NCI-H2029 (cell line): ENCODE results near the gene CCS.
"Not testable (repeated sequence)": the region's sequence is repeated elsewhere in the genome, so short reads cannot be mapped to it uniquely, and the experiment has no call there.

ENCODE experiments used
- DNase-seq: peaks from one replicate; lab custom pipeline; 2025; lab: John Stamatoyannopoulos, UW

Gene CCS

DNA sequence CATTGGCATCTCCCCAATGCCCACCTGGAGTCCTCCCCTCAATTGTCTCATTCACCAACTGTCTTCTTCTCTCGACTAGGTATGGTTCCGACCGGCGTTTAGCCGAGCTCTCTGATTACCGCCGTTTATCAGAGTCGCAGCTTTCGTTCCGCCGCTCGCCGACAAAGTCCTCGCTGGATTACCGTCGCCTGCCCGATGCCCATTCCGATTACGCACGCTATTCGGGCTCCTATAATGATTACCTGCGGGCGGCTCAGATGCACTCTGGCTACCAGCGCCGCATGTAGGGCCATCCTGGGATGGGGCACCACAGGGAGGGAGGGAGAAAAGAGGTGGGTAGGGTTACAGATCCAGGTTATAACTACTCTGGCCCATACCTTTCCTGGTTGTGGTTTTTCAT is 33.4 kb downstream of the CCS start:
- no peak for DNase-seq

DNA sequence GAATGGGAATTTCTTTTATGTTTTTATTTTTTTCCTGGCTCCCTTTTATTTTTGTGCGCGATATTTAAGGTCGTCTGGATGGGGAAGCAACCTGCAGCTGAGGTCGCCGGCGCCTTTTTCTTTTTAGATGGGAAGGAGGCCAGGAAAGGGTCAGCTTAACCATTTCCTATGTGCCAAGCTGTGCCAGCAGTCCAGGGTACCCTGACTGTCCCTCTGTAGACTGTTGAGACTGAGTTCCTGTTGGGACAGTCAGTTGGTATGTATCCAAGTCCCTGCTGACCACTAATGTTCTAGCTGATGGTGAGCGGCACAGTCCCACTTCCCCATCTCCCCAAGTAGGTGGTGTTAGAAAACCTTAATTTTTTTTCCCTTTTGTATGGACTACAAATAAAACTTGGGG is 33.9 kb downstream of the CCS start:
- no peak for DNase-seq

DNA sequence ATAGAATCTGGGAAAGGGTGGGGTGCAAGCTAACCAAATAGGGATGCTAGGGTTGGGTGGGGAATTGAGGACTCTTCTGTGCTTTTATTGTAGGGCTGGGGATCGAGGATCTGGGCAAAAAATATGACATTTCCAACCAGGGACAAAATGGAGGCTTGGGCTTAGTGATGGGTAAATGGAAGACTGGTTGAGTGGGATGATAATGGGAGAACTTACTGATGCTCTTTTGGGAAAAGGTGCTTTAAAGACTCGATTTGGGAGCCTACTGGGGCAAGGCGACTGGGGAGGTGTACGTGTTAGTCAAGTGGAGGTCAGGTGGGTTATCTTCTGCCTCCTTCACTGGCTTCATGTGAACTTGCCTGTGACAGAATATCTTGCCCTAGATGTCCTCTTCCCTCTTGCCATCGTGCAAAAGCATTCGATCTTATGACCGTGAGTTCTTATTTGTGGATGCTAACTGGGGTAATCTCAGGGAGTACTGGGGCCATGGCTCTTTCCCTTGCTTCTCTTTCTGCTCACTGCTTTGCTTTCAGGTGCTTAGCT is 35.1 kb downstream of the CCS start:
- no peak for DNase-seq

DNA sequence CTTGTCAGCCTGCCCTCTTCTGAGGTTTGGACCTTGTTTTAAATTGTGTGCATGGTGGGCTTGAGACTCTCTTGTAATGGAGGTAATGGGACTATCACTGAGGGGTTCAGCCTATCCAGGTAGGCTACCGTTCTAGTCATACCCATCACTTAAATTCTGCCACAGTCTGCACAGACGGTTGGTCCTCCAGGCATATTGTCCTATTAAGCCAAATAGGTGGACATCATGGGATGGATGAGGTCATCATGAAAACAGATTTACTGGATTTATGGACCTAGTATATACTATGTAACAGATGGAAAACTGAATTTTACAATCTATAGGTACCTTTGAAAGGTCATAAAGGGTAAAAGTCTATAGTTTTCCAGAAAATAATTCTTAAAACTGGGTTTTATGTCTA is 36.4 kb downstream of the CCS start:
- no peak for DNase-seq

DNA sequence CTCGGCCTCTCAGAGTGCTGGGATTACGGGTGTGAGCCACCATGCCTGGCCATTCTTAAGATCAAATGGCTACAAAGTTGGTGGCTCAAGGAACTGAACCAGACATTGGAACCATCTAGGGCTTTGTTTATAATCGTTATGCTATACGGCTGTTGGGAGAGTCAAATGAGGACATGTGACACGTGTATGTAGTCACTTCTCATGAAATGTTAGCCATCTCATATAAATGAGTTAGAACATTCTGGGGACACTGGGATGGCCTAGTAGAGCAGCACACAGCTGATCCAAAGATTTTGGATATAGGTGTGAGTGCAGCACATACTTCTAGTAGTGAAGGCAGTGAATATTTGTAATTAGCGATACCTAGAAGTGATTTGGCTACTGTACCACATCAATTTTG is 38.9 kb downstream of the CCS start:
- no peak for DNase-seq

DNA sequence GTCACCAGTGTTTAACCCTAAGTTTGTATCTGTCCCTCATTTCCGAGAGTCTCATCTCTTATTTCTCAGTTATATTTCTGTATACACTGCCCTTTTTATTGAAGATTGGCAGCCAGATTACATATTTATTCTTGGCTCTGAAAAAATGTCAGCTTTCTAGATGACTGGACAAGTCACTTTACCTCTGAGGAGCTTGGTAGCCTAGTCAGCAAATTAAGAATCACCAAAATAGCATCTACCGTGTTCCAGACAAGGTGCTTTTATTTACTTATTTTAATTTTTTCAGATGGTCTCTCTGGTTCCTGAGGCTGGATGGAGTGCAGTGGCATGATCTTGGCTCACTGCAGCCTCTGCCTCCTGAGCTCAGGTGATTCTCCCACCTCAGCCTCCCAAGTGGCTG is 40.0 kb downstream of the CCS start:
- no peak for DNase-seq

DNA sequence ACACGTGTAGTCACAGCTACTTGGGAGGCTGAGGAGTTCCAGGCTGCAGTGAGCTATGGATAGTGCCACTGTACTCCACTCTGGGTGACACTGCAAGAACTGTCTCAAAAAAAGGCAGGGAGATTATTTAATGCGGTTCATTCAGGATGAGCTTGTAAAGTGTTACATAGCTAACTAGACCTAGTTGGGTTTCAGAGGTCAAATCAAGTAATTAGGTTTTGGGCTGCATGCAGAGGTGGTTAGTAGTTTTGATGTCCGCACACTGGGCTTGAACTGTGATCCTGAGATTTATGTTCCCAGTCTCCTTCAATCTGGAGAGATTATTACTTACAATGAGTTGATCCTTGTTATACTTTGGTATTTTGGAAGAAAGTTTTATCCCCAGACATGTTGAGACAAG is 43.4 kb downstream of the CCS start:
- no peak for DNase-seq

DNA sequence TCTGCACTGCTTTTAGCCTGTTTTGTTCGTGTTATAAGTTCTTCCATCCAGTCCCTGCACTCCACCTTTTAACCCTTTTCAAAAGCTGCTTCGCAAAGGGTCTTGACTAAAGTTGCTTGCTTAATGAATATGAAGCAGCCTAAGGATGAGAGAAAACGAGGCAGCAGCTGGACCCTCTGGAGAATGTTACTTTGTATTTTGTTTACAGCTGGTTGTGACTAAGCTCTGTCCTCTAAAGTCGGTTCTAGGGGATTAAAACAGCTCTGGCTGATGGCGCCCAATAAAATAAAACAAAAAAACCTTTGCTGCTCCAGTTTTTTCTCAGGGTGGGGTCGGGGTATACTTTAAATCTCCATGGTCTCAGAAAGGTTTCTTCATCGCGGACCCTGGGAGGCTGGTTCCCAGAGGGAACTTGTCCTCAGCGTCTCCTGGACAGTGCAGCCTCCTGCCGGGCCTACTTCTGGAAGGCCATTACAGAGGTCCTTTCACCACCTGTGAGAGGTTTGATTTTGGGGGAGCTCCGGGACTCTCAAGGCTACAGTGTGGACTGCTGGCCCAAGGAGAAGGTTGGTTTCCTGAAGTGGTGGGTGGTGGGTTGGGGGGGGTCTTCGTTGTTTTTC is 44.7 kb downstream of the CCS start:
- no peak for DNase-seq

DNA sequence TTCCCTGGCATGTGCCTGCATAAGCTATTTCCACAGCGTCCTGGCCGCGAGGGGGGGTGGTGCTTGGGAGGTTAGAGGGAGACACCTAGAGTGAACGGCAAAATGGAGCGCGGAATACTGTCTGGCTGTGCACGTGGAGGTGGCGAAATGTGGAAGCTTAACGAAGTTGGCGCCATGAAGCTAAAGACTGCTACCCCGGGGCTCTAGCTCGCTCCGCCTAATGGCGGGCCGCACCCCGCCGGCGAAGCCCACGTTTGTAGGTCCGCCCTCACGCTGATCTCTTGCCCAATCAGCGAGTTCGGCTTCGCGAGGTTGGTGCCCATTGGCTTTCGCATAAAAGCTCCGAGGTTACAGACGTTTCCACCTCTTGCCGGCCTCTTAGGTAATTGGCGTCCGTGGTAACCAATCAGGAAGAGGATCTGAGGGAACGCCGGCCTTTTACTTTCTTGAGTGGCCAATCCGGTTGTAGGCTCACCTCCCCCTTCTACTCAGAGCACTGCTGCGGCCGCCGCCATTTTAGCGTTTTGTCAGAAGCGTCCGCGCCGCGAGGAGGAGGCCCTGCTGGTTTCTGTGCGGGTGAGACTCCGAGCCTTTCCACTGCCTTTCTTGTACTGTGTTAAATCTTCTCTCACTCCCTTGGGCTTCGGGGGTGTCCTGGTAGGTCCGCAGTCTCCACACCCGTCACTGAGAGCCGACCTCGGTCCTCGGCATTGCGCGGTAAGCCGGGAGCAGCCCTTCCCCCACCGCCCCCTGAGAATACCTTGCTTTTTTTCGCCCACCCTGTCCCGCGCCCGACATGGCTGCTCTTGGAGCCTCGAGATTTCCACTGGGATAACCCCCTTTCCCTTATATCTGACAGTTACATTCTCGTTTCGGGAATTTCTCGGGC is 45.4 kb downstream of the CCS start, which contains the start of gene RBM4:
RBM4 (plus strand) TSS at position 527 of the 889 bp plus-strand sequence. CDS start 1,009 bp downstream, outside the sequence.
- peak; percentile 99 for DNase-seq

DNA sequence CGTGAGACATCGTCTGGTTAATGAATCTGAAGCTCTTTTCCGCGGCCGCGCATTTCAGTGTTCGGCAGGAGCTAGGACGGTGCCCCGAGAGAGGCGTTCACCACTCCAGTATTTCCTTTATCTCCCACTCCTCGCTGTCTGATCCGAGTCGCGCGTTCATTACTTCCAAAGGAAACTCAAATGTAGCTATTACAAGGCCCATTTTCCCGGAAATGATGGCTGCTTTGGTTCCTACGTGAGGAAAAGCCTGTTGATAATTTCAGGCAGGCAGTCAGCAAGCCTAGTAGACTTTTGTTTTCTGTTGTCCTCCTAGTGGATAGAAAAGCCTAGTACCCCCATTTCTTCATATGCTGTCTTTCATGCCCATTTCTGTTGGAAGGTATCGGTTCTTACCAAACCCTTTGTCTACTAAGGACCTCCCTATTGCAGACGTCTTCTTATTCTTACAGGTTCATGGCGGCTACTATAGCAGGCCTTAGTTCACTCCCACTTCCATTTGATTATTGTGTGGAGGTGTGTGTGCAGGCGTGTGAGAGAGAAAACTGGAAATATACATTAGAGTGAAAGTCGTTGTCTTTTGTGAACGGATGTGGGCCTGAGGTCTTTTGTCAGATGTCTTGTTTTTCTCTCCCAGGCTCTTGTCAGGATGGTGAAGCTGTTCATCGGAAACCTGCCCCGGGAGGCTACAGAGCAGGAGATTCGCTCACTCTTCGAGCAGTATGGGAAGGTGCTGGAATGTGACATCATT is 46.3 kb downstream of the CCS start:
- peak; percentile 31 for DNase-seq

DNA sequence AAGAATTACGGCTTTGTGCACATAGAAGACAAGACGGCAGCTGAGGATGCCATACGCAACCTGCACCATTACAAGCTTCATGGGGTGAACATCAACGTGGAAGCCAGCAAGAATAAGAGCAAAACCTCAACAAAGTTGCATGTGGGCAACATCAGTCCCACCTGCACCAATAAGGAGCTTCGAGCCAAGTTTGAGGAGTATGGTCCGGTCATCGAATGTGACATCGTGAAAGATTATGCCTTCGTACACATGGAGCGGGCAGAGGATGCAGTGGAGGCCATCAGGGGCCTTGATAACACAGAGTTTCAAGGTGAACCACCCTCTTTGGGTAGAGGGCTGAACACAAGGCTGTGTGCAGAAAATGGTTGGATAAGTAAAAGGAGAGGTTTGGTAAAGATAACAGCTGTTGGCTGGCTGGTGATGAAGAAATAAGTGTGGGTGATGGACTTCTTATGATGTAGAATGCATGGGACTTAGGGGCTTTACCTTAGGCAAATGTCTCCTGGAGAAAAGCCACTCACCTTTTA is 46.9 kb downstream of the CCS start:
- DNase-seq, result not testable (repeated sequence)

DNA sequence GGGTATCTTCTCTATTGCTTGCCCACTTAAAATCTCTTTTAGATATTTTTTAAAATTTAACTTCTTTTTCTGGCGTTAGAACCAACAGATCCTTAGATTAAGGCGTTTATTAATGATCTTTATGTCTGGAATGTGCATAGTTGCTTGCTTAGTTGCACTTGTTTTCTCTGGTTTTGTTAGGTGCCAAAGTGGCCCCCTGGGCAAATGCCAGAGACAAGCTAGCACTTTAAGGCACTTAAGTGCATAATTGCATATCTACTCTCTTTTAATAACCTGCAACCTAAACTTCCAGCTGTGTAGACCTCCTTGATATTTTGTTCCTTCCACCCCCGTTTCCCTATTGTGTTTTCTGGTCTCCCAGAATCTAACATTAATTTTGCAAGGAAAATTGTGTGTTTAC is 48.8 kb downstream of the CCS start:
- no peak for DNase-seq

DNA sequence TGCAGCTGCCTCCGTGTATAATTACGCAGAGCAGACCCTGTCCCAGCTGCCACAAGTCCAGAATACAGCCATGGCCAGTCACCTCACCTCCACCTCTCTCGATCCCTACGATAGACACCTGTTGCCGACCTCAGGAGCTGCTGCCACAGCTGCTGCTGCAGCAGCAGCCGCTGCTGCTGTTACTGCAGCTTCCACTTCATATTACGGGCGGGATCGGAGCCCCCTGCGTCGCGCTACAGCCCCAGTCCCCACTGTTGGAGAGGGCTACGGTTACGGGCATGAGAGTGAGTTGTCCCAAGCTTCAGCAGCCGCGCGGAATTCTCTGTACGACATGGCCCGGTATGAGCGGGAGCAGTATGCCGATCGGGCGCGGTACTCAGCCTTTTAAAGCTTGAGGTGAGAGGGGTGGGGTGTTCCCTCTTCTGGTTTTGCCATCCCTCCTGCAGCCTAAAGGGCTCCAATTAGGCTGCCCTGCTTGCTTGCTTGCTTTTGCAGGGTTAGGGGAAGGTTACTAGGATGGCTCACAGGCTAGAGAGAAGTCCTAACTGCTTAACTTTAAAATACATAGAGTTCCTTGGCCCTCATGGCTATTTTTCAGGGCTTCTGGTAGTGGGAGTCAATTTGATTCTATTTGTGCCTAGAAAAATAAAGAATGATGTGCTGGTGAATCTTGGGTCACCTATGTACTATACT is 50.9 kb downstream of the CCS start:
- no peak for DNase-seq

DNA sequence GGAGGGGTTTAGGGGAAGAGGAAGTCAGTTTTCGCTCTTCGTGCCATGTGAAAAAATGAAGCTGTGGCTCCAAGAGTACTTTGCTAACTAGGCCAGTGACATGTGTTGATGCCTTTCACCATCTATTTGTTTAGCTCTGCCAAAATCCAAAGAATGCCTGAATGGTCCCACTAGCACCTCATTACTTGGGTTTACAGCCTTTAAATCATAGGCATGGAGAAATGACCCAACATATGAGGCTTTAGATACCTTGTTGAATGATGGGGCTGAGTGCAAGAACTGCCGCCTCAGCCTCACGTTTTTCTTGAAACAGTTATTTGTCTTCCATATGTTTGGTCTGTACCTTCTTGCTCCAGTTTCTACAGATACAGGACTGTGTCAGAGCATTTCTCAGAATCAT is 53.8 kb downstream of the CCS start:
- no peak for DNase-seq

DNA sequence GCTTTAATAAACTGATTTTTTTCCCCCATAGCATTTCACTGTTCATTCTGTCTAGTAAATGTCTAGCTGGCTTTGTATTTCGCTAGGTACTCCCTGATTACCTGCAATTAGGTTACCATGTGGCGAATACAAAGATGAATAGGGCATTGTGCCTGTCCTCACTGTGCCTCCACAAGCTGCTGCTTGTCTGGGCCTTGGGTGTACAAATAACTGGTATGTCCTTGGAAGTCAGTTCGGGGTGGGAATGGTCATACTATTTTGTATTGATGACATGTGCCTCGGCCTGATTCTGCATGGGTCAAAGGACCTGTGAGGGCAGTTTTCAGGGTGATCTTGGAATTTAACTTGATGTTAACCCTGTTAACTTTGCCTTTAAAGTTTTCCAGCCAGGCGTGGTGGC is 56.9 kb downstream of the CCS start:
- DNase-seq, result no peak

DNA sequence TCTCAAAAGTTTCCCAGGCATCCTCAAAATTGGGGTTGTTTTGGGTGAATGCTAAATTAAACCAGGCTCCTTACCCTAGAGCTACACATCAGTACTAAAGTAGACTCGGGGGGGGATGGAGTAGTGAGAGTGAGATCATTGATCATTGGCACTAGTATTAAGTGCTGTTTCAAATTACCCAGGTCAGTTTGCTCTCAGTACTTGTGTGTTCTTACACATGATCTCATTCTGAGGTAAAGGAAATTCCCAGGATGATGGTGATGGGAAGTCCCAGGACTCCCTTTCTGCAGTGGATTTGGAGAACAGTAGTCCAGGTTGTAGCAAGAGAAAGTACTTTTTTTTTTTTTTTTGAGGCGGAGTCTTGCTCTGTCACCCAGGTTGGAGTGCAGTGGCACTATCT is 58.0 kb downstream of the CCS start:
- no peak for DNase-seq

DNA sequence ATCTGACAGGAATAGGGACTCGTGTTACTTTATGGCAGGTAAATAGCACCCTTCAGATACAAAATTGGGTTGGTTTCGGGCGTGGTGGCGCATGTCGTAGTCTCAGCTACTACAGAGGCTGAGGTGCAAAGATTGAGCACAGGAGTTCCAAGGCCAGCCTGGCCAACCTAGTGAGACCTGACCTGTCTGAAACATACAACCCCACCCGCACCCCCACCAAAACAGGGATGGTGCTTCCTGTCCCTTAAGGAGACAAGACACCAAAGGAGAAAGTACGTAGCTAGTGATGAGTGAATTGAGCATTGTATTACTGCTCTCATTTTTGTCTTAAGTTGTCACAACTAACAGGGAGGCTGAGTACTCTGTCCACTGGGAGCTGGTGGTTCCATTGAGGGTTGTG is 59.7 kb downstream of the CCS start:
- no peak for DNase-seq

DNA sequence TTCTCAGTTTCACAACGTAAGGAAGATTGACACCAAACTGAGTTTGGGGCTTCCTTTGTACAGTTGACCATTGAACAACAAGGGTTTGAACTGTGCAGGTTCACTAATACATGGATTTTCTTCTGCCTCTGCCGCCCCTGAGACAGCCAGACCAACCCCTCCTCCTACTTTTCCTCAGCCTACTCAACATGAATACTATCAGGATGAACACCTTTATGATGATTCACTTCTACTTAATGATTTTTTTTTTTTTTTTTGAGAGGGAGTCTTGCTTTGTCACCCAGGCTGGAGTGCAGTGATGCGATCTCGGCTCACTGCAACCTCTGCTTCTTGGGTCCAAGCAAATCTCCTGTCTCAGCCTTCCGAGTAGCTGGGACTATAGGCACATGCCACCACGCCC is 60.1 kb downstream of the CCS start:
- no peak for DNase-seq
